Esophagus squamous epithelium (tissue), 5 donors: ENCODE measurements around the gene RNF208. TPM values are rescaled to one million over a fixed set of nuclear protein-coding genes. Genes with fewer than 3 reads are reported as not detected.

ENCODE experiments used
- DNase-seq: peaks from one replicate; lab custom pipeline; 2025; lab: John Stamatoyannopoulos, UW
- H3K27ac ChIP-seq, 4 donors: fragments of 200-600 bp; sonication (generic); one replicate each; pipeline ENCODE4 v1.5.1; 2016 to 2019; ENCODE audit warnings: mild to moderate bottlenecking in 1 of 4
- H3K27me3 ChIP-seq, 4 donors: fragments of 200-600 bp; sonication (generic); 1 replicate in 3 of 4; 2 replicates in 1 of 4; pipeline versions ENCODE4 v1.5.1 to v1.6.0; 2017 to 2021; ENCODE audit warnings: antibody characterized with exemption in 1 of 4
- H3K36me3 ChIP-seq, 3 donors: fragments of 200-600 bp; sonication (generic); one replicate each; pipeline ENCODE4 v1.5.1; 2016 to 2019
- H3K4me1 ChIP-seq, 3 donors: fragments of 200-600 bp; sonication (generic); one replicate each; pipeline ENCODE4 v1.5.1; 2017 to 2019
- H3K4me3 ChIP-seq, 4 donors: fragments of 200-600 bp; sonication (generic); 1 replicate in 3 of 4; 2 replicates in 1 of 4; pipeline ENCODE4 v1.5.1; 2016 to 2019; ENCODE audit warnings: mild to moderate bottlenecking in 2 of 4, moderate library complexity in 1 of 4
- H3K9me3 ChIP-seq, 3 donors: fragments of 200-600 bp; sonication (generic); one replicate each; pipeline ENCODE4 v1.5.1; 2016 to 2019
- POLR2A ChIP-seq, 4 donors: fragments of 450-650 bp; IDR thresholded peaks; one replicate each; pipeline ENCODE4 v1.6.1; 2017; ENCODE audit warnings: antibody characterized with exemption in 4 of 4, mild to moderate bottlenecking in 4 of 4, moderate library complexity in 3 of 4
- WGBS, 2 donors: methylation state at CpG; one replicate each; pipeline ENCODE4 v1.1.5; 2018; 5-methylcytosine and 5-hydroxymethylcytosine counted together
- intact Hi-C: fragments of 100-400 bp; cut with DNase I; formaldehyde crosslinking; loops from one replicate; pipeline ENCODE4 v1.15.0; 2022
- total RNA-seq, 4 donors: library from RNA; depleted of rRNA; stranded (reverse); fragments of >200 nt; gene quantifications; one replicate each; pipeline ENCODE4 v1.1.0, GENCODE V29; 2016
- TF ChIP-seq, protein P1 (sequence below), 6 experiments: fragments of 450-650 bp in 4 of 6; fragments of 200-600 bp in 2 of 6; sonication (generic) in 2 of 6; IDR thresholded peaks; one replicate each; pipeline ENCODE4 v1.5.1; 2016 to 2019; ENCODE audit warnings: antibody characterized with exemption in 6 of 6, mild to moderate bottlenecking in 4 of 6, moderate library complexity in 4 of 6
- donor health status: DM: yes; HTN: yes; CAD: no.

Gene RNF208
- total RNA-seq, 4 donors from 2014 or later, result 2.3 to 3.2 (median 2.5) TPM

DNA sequence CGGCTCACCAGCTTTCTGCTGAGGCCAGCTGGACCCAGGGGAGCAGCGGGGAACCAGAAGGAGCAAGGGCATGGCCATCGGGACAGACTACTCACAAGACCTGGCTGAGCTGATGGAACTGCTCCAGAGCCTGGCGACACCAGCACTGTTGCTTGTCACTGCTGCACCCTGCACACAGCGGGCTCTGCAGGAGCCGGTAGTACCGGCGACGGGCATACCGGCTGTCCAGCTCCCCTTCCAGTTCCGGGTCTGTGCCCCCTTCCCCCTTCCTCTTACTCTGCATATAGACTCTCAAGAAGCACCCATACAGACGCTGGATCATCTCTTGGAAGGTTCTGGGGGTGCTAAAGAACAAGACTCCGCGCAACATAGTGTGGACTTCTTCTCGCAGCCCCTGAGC is 34.7 kb downstream of the RNF208 start:
- Histone ChIP-seq H3K4me3 (peak overlapping the region; percentile 78 to 100 (median 88)), H3K4me1 (peaks cover 41 to 69% (median 43%) of the 10 kb centered on the region in 3 donors), H3K27ac (peak overlapping the region in 2 of 4 donors; percentile 85 to 98), H3K9me3 (no peaks in the 10 kb centered on the region), H3K27me3 (no peaks in the 10 kb centered on the region), H3K36me3 (peaks cover 38 to 79% (median 45%) of the 10 kb centered on the region in 3 donors)
- intact Hi-C loops, result loop anchor here (10.0 kb wide), 1 partner anchor 47 kb away; the partner anchor contains the start of gene SLC34A3
- TF ChIP-seq POLR2A (IDR thresholded peaks at IDR 0.05), result no peak
- TF ChIP-seq, protein P1, sequence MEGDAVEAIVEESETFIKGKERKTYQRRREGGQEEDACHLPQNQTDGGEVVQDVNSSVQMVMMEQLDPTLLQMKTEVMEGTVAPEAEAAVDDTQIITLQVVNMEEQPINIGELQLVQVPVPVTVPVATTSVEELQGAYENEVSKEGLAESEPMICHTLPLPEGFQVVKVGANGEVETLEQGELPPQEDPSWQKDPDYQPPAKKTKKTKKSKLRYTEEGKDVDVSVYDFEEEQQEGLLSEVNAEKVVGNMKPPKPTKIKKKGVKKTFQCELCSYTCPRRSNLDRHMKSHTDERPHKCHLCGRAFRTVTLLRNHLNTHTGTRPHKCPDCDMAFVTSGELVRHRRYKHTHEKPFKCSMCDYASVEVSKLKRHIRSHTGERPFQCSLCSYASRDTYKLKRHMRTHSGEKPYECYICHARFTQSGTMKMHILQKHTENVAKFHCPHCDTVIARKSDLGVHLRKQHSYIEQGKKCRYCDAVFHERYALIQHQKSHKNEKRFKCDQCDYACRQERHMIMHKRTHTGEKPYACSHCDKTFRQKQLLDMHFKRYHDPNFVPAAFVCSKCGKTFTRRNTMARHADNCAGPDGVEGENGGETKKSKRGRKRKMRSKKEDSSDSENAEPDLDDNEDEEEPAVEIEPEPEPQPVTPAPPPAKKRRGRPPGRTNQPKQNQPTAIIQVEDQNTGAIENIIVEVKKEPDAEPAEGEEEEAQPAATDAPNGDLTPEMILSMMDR (IDR thresholded peaks at IDR 0.05), result no peak
- 78 to 83% methylated on average over 11 to 12 of the region's 15 CpGs for WGBS, 2 donors
- DNase-seq, result no peak

DNA sequence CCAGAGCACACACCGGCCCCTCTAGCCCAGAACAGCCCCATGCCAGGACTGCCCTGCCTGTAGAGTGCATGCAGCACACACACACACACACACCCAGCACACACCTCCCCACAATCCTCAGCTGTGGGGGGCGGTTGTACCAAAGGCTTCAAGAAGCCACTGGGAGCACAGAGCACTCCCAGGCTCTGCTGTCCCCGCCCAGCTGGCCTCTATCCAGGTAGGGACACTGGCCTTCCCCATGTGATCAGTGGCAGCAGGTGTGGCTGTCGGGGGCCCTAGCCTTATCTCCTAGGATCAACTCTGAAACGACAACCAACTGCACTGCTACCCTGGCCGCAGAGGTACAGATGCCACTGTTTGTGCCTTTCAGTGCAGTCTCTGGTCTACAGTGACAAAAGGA is 35.7 kb downstream of the RNF208 start:
- Histone ChIP-seq H3K27ac (no peak overlapping the region), H3K4me1 (peaks cover 41 to 61% (median 43%) of the 10 kb centered on the region in 3 donors), H3K36me3 (peaks cover 46 to 79% (median 48%) of the 10 kb centered on the region in 3 donors), H3K4me3 (no peak overlapping the region), H3K27me3 (no peaks in the 10 kb centered on the region), H3K9me3 (no peaks in the 10 kb centered on the region)
- TF ChIP-seq, protein P1 (IDR thresholded peaks at IDR 0.05), result no peak
- TF ChIP-seq POLR2A (IDR thresholded peaks at IDR 0.05), result no peak
- DNase-seq, result no peak
- intact Hi-C loops, result loop anchor here (10.0 kb wide), 1 partner anchor 48 kb away; the partner anchor contains the start of gene SLC34A3
- 60 to 81% methylated on average over 3 of the region's 6 CpGs for WGBS, 2 donors

DNA sequence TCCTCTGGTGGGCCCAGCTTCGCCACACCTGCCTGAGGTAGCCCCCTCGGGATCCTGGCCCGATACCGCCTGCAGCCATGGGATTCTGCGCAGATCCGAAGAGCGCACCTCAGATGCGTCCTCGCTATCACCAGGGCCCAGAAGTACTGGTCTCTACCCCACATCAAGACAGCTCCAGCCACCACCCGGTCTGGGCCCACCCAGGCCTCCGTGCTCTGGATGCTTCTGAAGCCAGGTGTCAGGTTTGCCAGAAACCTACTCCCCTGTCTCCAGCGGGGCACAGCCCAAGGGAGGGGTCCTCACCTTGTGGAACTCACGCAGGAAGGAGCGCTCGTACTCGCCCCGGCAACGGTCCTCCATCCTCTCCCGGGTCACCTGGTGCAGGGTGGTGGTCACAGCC is 36.1 kb downstream of the RNF208 start:
- H3K4me1 ChIP-seq, result peaks cover 40 to 56% (median 41%) of the 10 kb centered on the region in 3 donors
- H3K27me3 ChIP-seq, result no peaks in the 10 kb centered on the region
- WGBS, 2 donors, result 50 to 97% methylated on average over 2 to 10 of the region's 19 CpGs
- H3K27ac ChIP-seq, result no peak overlapping the region
- no peak for DNase-seq
- peaks cover 46 to 79% (median 47%) of the 10 kb centered on the region in 3 donors for H3K36me3 ChIP-seq
- no peak for TF ChIP-seq POLR2A (IDR thresholded peaks at IDR 0.05)
- TF ChIP-seq, protein P1 (IDR thresholded peaks at IDR 0.05), result no peak
- no peaks in the 10 kb centered on the region for H3K9me3 ChIP-seq
- intact Hi-C loops, result loop anchor here (10.0 kb wide), 1 partner anchor 49 kb away; the partner anchor contains the start of gene SLC34A3
- H3K4me3 ChIP-seq, result no peak overlapping the region

DNA sequence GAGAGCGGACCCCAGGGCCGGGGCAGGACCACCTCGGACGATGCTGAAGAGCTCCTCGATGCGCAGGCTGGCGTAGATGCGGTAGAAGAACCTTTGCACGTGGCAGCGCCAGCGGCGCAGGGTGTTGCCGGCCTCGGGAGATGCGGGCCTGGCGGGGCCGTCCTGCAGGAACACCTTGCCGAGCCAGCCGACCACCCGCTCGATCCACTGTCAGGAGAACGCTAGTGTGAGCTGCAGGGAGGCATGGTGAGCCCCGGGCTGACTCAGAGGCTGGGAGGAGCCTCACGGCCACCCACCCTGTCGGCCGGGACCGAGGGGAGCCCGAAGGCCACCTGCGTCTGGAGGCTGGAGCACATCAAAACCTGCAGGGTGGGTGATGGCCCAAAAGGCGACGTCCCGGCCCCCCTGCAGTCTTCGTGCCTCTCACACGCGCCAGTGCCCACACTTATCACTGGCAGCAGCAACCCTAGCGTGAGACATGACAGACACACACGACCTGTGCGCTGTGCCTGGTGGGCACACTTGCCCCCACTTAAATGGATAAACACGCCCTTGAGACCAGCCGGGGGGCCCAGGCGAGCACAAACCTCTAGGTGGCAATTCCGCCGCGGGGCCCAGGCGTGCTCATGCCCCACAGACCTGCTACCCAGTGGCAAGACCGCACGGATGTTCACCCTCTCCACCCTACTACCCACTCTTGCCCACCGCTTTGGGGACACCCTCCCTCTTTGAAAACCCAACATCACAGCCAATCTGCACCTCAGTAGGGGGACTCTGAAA is 37.0 kb downstream of the RNF208 start:
- no peaks in the 10 kb centered on the region for H3K27me3 ChIP-seq
- DNase-seq, result no peak
- intact Hi-C loops, result loop anchor here (10.0 kb wide), 1 partner anchor 50 kb away; the partner anchor contains the start of gene SLC34A3

More for the DNA sequence above, 37.0 kb downstream of the RNF208 start:
- H3K27ac ChIP-seq, result no peak overlapping the region
- TF ChIP-seq, protein P1 (IDR thresholded peaks at IDR 0.05), result no peak
- no peak for TF ChIP-seq POLR2A (IDR thresholded peaks at IDR 0.05)
- WGBS, 2 donors, result 90% methylated on average over 23 to 24 of the region's 48 CpGs
- peaks cover 47 to 79% (median 47%) of the 10 kb centered on the region in 3 donors for H3K36me3 ChIP-seq
- no peak overlapping the region for H3K4me3 ChIP-seq
- H3K9me3 ChIP-seq, result no peaks in the 10 kb centered on the region
- H3K4me1 ChIP-seq, result peaks cover 31 to 48% (median 32%) of the 10 kb centered on the region in 3 donors
